Measurements from ENCODE around the gene GABRR2. TPM values are rescaled to one million over a fixed set of nuclear protein-coding genes. Genes with fewer than 3 reads are reported as not detected.

GABRR2 gene
- total RNA-seq, 2 donors from 2014 or later: 0.14 to 0.40 TPM

DNA sequence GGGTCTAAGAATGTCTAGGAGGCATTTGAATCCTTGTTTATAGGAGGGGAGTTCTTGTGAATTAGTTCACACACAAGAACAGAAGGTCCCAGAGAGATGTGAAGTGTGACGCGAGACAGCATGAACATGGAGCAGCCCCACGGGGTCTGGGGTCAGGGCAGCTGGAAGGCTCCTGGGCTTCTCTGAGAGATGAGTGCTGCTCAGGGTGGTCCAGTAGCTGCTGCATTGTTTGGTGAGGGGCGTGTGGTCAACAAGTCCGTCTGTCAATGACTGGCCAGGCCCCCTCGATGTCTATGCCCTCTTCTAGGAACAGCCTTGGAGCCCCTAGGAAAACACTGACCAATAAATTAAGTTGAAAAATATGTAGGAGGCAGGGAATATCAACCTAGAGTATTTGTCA lies 57.8 kb downstream of the GABRR2 start:
- Histone ChIP-seq H3K27ac (no peak overlapping the region), H3K4me1 (replicated peaks) (no peaks in the 10 kb centered on the region), H3K36me3 (no peaks in the 10 kb centered on the region), H3K9me3 (no peaks in the 10 kb centered on the region), H3K27me3 (replicated peaks; ENCODE audit: insufficient read depth) (no peaks in the 10 kb centered on the region), H3K4me3 (no peak overlapping the region)
- intact Hi-C loops (cut with DNase I): no loop called here
- TF ChIP-seq, protein P1, sequence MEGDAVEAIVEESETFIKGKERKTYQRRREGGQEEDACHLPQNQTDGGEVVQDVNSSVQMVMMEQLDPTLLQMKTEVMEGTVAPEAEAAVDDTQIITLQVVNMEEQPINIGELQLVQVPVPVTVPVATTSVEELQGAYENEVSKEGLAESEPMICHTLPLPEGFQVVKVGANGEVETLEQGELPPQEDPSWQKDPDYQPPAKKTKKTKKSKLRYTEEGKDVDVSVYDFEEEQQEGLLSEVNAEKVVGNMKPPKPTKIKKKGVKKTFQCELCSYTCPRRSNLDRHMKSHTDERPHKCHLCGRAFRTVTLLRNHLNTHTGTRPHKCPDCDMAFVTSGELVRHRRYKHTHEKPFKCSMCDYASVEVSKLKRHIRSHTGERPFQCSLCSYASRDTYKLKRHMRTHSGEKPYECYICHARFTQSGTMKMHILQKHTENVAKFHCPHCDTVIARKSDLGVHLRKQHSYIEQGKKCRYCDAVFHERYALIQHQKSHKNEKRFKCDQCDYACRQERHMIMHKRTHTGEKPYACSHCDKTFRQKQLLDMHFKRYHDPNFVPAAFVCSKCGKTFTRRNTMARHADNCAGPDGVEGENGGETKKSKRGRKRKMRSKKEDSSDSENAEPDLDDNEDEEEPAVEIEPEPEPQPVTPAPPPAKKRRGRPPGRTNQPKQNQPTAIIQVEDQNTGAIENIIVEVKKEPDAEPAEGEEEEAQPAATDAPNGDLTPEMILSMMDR (IDR thresholded peaks at IDR 0.05): no peak
- TF ChIP-seq POLR2A (IDR thresholded peaks at IDR 0.05): no peak
- TF ChIP-seq POLR2AphosphoS5 (IDR thresholded peaks at IDR 0.05): no peak
- DNase-seq (ENCODE audit: low spot score): no peak
- 95% methylated on average over 6 of the region's 6 CpGs for WGBS

DNA sequence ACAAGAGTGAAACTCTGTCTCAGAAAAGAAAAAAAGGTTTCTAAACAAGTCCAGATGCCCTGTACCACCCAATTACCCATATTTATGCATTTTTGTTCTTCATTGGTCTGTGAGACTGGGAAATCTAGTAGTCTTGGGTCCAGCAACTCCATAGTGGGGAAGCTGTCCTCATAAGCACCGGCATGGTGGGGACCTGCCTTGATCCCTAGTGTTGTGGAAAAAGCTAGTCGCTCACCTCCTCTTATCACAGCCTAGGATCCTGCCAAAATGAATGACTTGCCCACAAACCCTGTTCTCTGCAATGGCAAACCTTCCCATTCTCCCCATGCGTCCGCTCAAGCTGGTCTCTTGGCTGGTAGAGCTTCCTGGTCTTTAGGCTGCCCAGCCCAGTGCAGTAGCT lies 59.7 kb downstream of the GABRR2 start:
- no peak overlapping the region for H3K27ac ChIP-seq
- no peak overlapping the region for H3K4me3 ChIP-seq
- H3K9me3 ChIP-seq: no peaks in the 10 kb centered on the region
- no peaks in the 10 kb centered on the region for H3K27me3 ChIP-seq (replicated peaks; ENCODE audit: insufficient read depth)
- H3K4me1 ChIP-seq (replicated peaks): no peaks in the 10 kb centered on the region
- intact Hi-C loops (cut with DNase I): no loop called here
- H3K36me3 ChIP-seq: no peaks in the 10 kb centered on the region
- TF ChIP-seq POLR2AphosphoS5 (IDR thresholded peaks at IDR 0.05) (no peak), POLR2A (IDR thresholded peaks at IDR 0.05) (no peak)
- TF ChIP-seq, protein P1 (IDR thresholded peaks at IDR 0.05): no peak
- WGBS: 94% methylated on average over 4 of the region's 4 CpGs
- DNase-seq (ENCODE audit: low spot score): no peak

DNA sequence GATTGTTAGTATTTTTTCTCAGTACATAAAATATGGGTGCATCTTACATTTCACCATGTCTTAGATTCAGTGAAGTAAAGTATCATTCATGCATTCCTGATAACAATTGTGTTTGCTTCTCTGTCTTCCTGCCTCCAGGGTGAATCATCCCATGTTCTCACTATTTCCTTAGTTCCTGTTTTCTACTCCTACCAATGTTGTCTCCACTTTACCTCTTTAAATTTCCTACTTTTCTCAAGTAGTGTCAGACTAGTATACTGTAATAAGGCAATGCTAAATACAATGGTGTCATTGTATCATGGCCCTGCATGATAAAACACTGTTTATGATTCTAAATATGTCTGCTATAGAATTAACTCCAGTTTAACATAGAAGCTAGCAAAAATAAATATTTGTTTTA lies 60.5 kb downstream of the GABRR2 start:
- Histone ChIP-seq H3K27me3 (replicated peaks; ENCODE audit: insufficient read depth) (no peaks in the 10 kb centered on the region), H3K9me3 (no peaks in the 10 kb centered on the region), H3K4me1 (replicated peaks) (no peaks in the 10 kb centered on the region), H3K36me3 (no peaks in the 10 kb centered on the region), H3K27ac (no peak overlapping the region), H3K4me3 (no peak overlapping the region)
- intact Hi-C loops (cut with DNase I): no loop called here
- TF ChIP-seq, protein P1 (IDR thresholded peaks at IDR 0.05): no peak
- no peak for TF ChIP-seq POLR2A (IDR thresholded peaks at IDR 0.05)
- TF ChIP-seq POLR2AphosphoS5 (IDR thresholded peaks at IDR 0.05): no peak
- no peak for DNase-seq (ENCODE audit: low spot score)

DNA sequence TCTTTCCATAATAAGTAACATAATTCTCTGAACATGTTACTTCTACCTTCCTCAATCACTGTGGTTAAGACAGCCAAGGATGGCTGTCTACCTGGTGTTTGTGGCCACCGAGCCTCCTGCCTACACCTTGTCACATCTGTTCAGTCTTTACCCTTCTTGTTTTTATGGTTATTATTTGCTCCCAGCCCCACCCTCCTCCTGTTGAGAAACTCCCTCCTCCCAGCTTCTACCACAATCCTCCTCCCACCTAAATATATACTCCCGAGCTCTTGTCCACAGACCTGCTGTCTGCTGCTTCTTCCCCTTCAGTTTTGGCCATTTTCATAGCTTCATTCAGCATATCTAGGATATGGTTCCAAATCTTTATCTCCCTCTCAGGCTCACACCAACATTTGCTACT lies 62.2 kb downstream of the GABRR2 start:
- H3K4me1 ChIP-seq (replicated peaks): no peaks in the 10 kb centered on the region
- no peaks in the 10 kb centered on the region for H3K9me3 ChIP-seq
- no peak for DNase-seq (ENCODE audit: low spot score)
- 63% methylated on average over 2 of the region's 2 CpGs for WGBS
- TF ChIP-seq, protein P1 (IDR thresholded peaks at IDR 0.05): no peak
- TF ChIP-seq POLR2AphosphoS5 (IDR thresholded peaks at IDR 0.05) (no peak), POLR2A (IDR thresholded peaks at IDR 0.05) (no peak)
- no peak overlapping the region for H3K4me3 ChIP-seq
- H3K27ac ChIP-seq: no peak overlapping the region
- intact Hi-C loops (cut with DNase I): no loop called here
- no peaks in the 10 kb centered on the region for H3K27me3 ChIP-seq (replicated peaks; ENCODE audit: insufficient read depth)
- no peaks in the 10 kb centered on the region for H3K36me3 ChIP-seq

DNA sequence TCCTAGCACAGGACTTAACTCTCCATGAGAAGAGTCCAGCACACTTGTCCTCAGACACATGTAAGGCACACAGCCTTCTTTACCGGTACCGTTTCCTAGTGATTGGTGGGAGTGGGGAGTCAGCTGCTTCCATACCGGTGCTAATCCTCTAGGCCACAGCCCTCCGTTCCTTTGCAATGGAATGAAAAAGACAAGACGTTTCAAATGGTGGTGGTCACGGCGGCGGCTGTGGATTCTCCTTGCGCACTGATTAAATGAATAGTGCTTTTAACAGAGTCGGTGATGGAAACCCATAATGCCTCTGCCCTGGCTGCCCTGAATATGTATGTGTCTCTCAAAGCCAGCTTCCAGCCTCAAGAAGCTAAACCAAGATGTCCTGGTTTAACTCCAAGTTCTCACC lies 63.1 kb downstream of the GABRR2 start:
- intact Hi-C loops (cut with DNase I): no loop called here
- no peaks in the 10 kb centered on the region for H3K36me3 ChIP-seq

More for the DNA sequence above, 63.1 kb downstream of the GABRR2 start:
- WGBS: 97% methylated on average over 10 of the region's 10 CpGs
- Histone ChIP-seq H3K4me3 (no peak overlapping the region), H3K4me1 (replicated peaks) (no peaks in the 10 kb centered on the region), H3K27ac (no peak overlapping the region), H3K27me3 (replicated peaks; ENCODE audit: insufficient read depth) (no peaks in the 10 kb centered on the region), H3K9me3 (no peaks in the 10 kb centered on the region)
- TF ChIP-seq, protein P1 (IDR thresholded peaks at IDR 0.05): no peak
- no peak for TF ChIP-seq POLR2AphosphoS5 (IDR thresholded peaks at IDR 0.05)
- no peak for TF ChIP-seq POLR2A (IDR thresholded peaks at IDR 0.05)
- no peak for DNase-seq (ENCODE audit: low spot score)

Data from prostate gland (tissue), 2 donors.